GM15510 (cell line): ENCODE measurements around the gene IFT88.

Experiments used
- POLR2A ChIP-seq: IDR thresholded peaks from 3 replicates; pipeline ENCODE4 v1.6.1; 2011; ENCODE audit warnings: borderline replicate concordance; ENCODE audit not compliant: insufficient read length; ENCODE audit errors: extremely low read depth

IFT88 gene

GRCh38 chr13:20728579-20729311 lies 161.8 kb downstream of the IFT88 start:
- no peak for TF ChIP-seq POLR2A

- TF ChIP-seq POLR2A, result no peak
These were observed 163.0 kb downstream of the IFT88 start for GRCh38 chr13:20729633-20730585.

DNA sequence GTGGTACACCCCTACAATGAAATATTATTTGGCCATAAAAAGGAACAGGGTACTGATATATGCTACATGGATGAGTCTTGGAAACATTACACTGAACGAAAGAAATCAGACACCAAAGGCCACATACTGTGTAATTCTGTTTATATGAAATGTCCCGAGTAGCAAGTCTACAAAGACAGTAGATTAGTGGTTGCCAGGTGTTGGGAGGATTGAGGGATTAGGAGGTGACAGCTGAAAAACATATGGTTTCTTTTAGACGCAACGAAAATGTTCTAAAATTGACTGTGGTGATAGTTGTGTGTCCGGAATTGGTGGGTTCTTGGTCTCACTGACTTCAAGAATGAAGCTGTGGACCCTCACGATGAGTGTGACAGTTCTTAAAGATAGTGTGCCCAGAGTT lies 171.7 kb downstream of the IFT88 start:
- TF ChIP-seq POLR2A, result no peak

- no peak for TF ChIP-seq POLR2A
These were observed 173.1 kb downstream of the IFT88 start for GRCh38 chr13:20740021-20740420.
